ENCODE measurements around the gene GSDMA. TPM values are rescaled to one million over a fixed set of nuclear protein-coding genes. Genes with fewer than 3 reads are reported as not detected.

GSDMA gene
- polyA plus RNA-seq, 1 experiment, result not detected

- no peak for DNase-seq (ENCODE audit: low read depth)
- TF ChIP-seq CTCF (IDR thresholded peaks at IDR 0.05; ENCODE audit: insufficient read depth, low read depth, low read length), result no peak
- H3K36me3 ChIP-seq (ENCODE audit: control insufficient read depth, insufficient read depth, low read length), result peaks cover 32% of the 10 kb centered on the region
- no peaks in the 10 kb centered on the region for H3K27me3 ChIP-seq (ENCODE audit: control insufficient read depth, insufficient read depth, low read length)
- ChIA-PET POLR2A (no interaction called here), CTCF (no interaction called here)
- H3K4me3 ChIP-seq (ENCODE audit: low read depth, low read length), result no peak overlapping the region
Measured at GRCh38 chr17:39924691-39925055, 38.1 kb upstream of the GSDMA start.

GRCh38 chr17:39925282-39926134 lies 37.3 kb upstream of the GSDMA start:
- Histone ChIP-seq H3K27me3 (ENCODE audit: control insufficient read depth, insufficient read depth, low read length) (no peaks in the 10 kb centered on the region), H3K36me3 (ENCODE audit: control insufficient read depth, insufficient read depth, low read length) (peaks cover 29% of the 10 kb centered on the region), H3K4me3 (ENCODE audit: low read depth, low read length) (no peak overlapping the region)
- ChIA-PET CTCF (no interaction called here), POLR2A (no interaction called here)
- DNase-seq (ENCODE audit: low read depth), result no peak
- TF ChIP-seq CTCF (IDR thresholded peaks at IDR 0.05; ENCODE audit: insufficient read depth, low read depth, low read length), result no peak

- TF ChIP-seq CTCF (IDR thresholded peaks at IDR 0.05; ENCODE audit: insufficient read depth, low read depth, low read length), result no peak
- DNase-seq (ENCODE audit: low read depth), result no peak
- Histone ChIP-seq H3K4me3 (ENCODE audit: low read depth, low read length) (peak overlapping the region; percentile 92), H3K36me3 (ENCODE audit: control insufficient read depth, insufficient read depth, low read length) (peaks cover 24% of the 10 kb centered on the region), H3K27me3 (ENCODE audit: control insufficient read depth, insufficient read depth, low read length) (no peaks in the 10 kb centered on the region)
- POLR2A ChIA-PET, result no interaction called here
- CTCF ChIA-PET, result interaction anchor here (1.2 kb wide), 1 partner anchor 9 kb away, joined by 3 read pairs; no protein-coding TSS in a partner anchor
Measured at GRCh38 chr17:39926135-39926587, 36.6 kb upstream of the GSDMA start.

- Histone ChIP-seq H3K4me3 (ENCODE audit: low read depth, low read length) (peak overlapping the region; percentile 92), H3K27me3 (ENCODE audit: control insufficient read depth, insufficient read depth, low read length) (no peaks in the 10 kb centered on the region), H3K36me3 (ENCODE audit: control insufficient read depth, insufficient read depth, low read length) (peaks cover 19% of the 10 kb centered on the region)
- no peak for DNase-seq (ENCODE audit: low read depth)
- no peak for TF ChIP-seq CTCF (IDR thresholded peaks at IDR 0.05; ENCODE audit: insufficient read depth, low read depth, low read length)
- ChIA-PET CTCF (interaction anchor here (1.2 kb wide), 1 partner anchor 9 kb away, joined by 3 read pairs; no protein-coding TSS in a partner anchor), POLR2A (no interaction called here)
Measured at GRCh38 chr17:39926588-39927100, 36.2 kb upstream of the GSDMA start.

GRCh38 chr17:39927101-39927928 lies 35.5 kb upstream of the GSDMA start, which contains the start of the genes LRRC3C and ORMDL3:
Gene LRRC3C (plus strand): TSS chr17:39927732. CDS start chr17:39941524, 13,792 bp downstream.
Gene ORMDL3 (minus strand): TSS chr17:39927601. CDS start chr17:39924203, 3,398 bp downstream.
- Histone ChIP-seq H3K27me3 (ENCODE audit: control insufficient read depth, insufficient read depth, low read length) (no peaks in the 10 kb centered on the region), H3K36me3 (ENCODE audit: control insufficient read depth, insufficient read depth, low read length) (peaks cover 13% of the 10 kb centered on the region), H3K4me3 (ENCODE audit: low read depth, low read length) (peak within 1 kb of the TSS; percentile 92)
- DNase-seq (ENCODE audit: low read depth), result peak; percentile 44
- no peak for TF ChIP-seq CTCF (IDR thresholded peaks at IDR 0.05; ENCODE audit: insufficient read depth, low read depth, low read length)
- POLR2A ChIA-PET, result no interaction called here
- CTCF ChIA-PET, result interaction anchor here (0.7 to 1.2 kb wide), 3 partner anchors 10 to 31 kb away, joined by 3 to 5 read pairs (median 3); no protein-coding TSS in a partner anchor
